Parathyroid adenoma (tissue), 2 donors: ENCODE measurements around the gene IBA57.

Experiments used
- H2AFZ ChIP-seq: fragments of 300-600 bp; sonication (generic); one replicate; pipeline ENCODE4 v1.7.0; 2017; ENCODE audit warnings: antibody characterized with exemption, mild to moderate bottlenecking
- H3K27ac ChIP-seq: fragments of 300-600 bp; sonication (generic); one replicate; pipeline ENCODE4 v1.7.0; 2017
- H3K27me3 ChIP-seq: fragments of 300-600 bp; sonication (generic); one replicate; pipeline ENCODE4 v1.7.0; 2017; ENCODE audit warnings: low read length; ENCODE audit not compliant: control insufficient read depth, insufficient read depth
- H3K36me3 ChIP-seq: fragments of 300-600 bp; sonication (generic); one replicate; pipeline ENCODE4 v1.7.0; 2017; ENCODE audit warnings: low read length; ENCODE audit not compliant: control insufficient read depth, insufficient read depth
- H3K4me1 ChIP-seq: fragments of 300-600 bp; sonication (generic); one replicate; pipeline ENCODE4 v1.7.0; 2017; ENCODE audit warnings: control low read depth
- H3K4me2 ChIP-seq: fragments of 300-600 bp; sonication (generic); one replicate; pipeline ENCODE4 v1.7.0; 2017; ENCODE audit warnings: low read length
- H3K4me3 ChIP-seq: fragments of 300-600 bp; sonication (generic); one replicate; pipeline ENCODE4 v1.7.0; 2017; ENCODE audit warnings: low read depth, low read length
- H3K79me2 ChIP-seq: fragments of 300-600 bp; sonication (generic); one replicate; pipeline ENCODE4 v1.7.0; 2017; ENCODE audit warnings: control low read depth
- H3K9ac ChIP-seq: fragments of 300-600 bp; sonication (generic); one replicate; pipeline ENCODE4 v1.7.0; 2017; ENCODE audit warnings: mild to moderate bottlenecking
- H3K9me3 ChIP-seq: fragments of 300-600 bp; sonication (generic); one replicate; pipeline ENCODE4 v1.7.0; 2017; ENCODE audit warnings: low read length; ENCODE audit not compliant: control insufficient read depth
- TF ChIP-seq, protein P1 (sequence below): fragments of 300-600 bp; sonication (generic); IDR thresholded peaks from one replicate; pipeline ENCODE4 v1.7.0; 2017; ENCODE audit warnings: antibody characterized with exemption, mild to moderate bottlenecking
- donor health status: primary hyperparathyroidism.

Gene IBA57

DNA sequence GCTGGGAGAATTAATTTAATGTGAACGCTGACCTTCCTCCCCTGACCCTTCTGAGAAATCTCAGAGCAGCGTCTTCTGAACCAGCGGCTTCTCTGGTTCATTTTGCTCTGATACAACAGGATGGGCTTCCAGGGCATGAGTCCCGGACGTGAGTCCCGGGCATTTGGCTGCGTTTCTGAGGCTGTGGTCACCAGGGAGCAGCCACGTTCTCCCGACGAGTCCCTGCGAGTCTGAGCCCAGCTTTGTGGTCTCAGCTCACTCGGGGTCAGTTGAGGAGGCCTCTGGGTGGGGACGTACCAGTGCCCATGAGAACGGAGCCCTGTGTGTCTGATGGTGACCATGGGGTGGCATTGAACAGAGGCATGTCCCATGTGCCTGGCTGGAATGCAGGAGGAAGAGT lies 24.6 kb downstream of the IBA57 start:
- H3K9me3 ChIP-seq, result no peaks in the 10 kb centered on the region
- H3K27me3 ChIP-seq, result no peaks in the 10 kb centered on the region
- no peak overlapping the region for H3K4me3 ChIP-seq
- no peak overlapping the region for H3K4me2 ChIP-seq
- H3K4me1 ChIP-seq, result no peaks in the 10 kb centered on the region
- no peak overlapping the region for H3K9ac ChIP-seq
- TF ChIP-seq, protein P1, sequence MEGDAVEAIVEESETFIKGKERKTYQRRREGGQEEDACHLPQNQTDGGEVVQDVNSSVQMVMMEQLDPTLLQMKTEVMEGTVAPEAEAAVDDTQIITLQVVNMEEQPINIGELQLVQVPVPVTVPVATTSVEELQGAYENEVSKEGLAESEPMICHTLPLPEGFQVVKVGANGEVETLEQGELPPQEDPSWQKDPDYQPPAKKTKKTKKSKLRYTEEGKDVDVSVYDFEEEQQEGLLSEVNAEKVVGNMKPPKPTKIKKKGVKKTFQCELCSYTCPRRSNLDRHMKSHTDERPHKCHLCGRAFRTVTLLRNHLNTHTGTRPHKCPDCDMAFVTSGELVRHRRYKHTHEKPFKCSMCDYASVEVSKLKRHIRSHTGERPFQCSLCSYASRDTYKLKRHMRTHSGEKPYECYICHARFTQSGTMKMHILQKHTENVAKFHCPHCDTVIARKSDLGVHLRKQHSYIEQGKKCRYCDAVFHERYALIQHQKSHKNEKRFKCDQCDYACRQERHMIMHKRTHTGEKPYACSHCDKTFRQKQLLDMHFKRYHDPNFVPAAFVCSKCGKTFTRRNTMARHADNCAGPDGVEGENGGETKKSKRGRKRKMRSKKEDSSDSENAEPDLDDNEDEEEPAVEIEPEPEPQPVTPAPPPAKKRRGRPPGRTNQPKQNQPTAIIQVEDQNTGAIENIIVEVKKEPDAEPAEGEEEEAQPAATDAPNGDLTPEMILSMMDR, result no peak
- no peaks in the 10 kb centered on the region for H3K36me3 ChIP-seq
- H3K79me2 ChIP-seq, result no peaks in the 10 kb centered on the region
- no peak overlapping the region for H3K27ac ChIP-seq
- H2AFZ ChIP-seq, result no peak overlapping the region

DNA sequence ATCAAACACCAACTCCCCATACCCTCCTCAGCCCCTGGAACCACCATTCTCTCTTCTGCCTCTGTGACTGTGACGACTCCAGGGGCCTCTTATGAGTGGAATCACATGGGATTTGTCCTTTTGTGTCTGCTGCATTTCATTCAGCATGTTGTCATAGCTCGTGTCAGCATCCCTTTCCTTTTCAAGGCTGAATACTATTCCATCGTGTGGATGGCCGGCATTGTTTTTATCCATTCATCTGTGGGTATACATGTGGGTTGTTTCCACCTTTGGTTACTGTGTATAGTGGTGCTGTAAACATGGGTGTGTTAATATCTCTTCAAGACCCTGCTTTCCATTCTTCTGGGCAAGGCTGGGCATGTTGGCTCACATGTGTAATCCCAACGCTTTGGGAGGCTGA lies 25.2 kb downstream of the IBA57 start:
- H3K27me3 ChIP-seq, result no peaks in the 10 kb centered on the region
- no peaks in the 10 kb centered on the region for H3K79me2 ChIP-seq
- no peaks in the 10 kb centered on the region for H3K36me3 ChIP-seq
- H3K4me1 ChIP-seq, result no peaks in the 10 kb centered on the region
- H3K9ac ChIP-seq, result no peak overlapping the region
- H3K4me2 ChIP-seq, result no peak overlapping the region
- TF ChIP-seq, protein P1, result no peak
- no peaks in the 10 kb centered on the region for H3K9me3 ChIP-seq
- no peak overlapping the region for H3K27ac ChIP-seq
- H3K4me3 ChIP-seq, result no peak overlapping the region
- H2AFZ ChIP-seq, result no peak overlapping the region

DNA sequence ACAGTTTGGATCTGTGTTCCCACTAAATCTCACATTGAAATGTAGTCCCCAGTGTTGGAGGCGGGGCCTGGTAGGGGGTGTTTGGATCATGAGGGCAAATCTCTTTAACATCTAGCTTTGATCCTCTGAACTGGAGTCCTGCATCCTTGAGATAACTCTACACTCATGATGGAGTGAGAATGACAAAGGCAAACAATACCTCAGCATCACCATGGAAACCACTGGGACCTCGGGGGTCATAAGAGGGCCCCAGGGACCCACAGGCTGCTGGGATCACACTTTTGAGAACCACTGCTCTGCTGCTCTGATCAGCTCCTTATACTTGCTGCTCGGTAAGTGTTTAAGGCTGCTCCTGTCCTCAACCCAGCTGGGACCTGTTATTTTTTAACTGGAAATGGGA lies 28.8 kb downstream of the IBA57 start:
- H3K9me3 ChIP-seq, result no peaks in the 10 kb centered on the region
- no peak overlapping the region for H3K27ac ChIP-seq
- no peak overlapping the region for H3K9ac ChIP-seq
- H3K79me2 ChIP-seq, result no peaks in the 10 kb centered on the region
- TF ChIP-seq, protein P1, result no peak
- H3K36me3 ChIP-seq, result no peaks in the 10 kb centered on the region
- no peaks in the 10 kb centered on the region for H3K4me1 ChIP-seq
- no peak overlapping the region for H3K4me3 ChIP-seq
- no peak overlapping the region for H3K4me2 ChIP-seq
- no peaks in the 10 kb centered on the region for H3K27me3 ChIP-seq
- H2AFZ ChIP-seq, result no peak overlapping the region

DNA sequence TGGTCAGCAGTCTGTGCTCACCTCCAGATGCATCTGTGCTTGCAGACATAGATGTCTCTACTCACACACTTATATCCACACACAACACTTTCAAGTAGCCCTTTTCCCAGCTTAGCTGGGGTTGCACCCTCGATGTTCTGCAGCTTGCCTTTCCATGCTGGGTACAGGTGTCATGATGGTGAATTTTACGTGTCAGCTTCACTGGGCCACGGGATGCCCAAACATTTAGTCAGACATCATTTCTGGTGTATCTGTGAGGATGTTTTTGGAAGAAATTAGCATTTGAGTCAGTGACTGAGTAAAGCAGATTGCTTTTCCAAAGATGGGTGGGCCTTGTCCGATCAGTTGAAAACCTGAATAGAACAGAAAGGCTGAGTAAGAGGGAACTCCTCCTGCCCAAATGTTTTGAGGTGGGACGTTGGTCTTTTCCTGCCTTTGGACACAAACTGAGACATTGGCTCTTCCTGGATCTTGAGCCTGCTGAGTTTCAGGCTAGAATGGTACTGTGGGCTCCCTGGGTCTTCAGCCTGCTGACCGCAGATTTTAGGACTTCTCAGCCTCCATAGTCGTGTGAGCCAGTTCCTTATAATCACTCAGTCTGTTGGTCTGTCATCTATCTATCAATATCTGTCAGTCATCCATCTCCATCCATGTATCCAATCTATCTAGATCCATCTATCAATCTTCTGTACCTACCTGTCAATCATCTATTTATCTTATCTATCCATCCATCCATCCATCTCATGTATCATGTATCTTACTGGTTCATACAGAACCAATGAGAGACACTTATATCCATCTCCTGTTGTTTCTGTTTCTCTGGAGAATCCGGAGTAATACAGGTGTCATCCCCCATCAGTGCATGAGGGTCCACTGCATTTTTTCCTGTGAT lies 29.6 kb downstream of the IBA57 start:
- no peaks in the 10 kb centered on the region for H3K4me1 ChIP-seq
- H3K36me3 ChIP-seq, result no peaks in the 10 kb centered on the region
- no peak overlapping the region for H3K4me2 ChIP-seq
- H3K9me3 ChIP-seq, result no peaks in the 10 kb centered on the region
- no peak overlapping the region for H3K9ac ChIP-seq
- H3K27me3 ChIP-seq, result no peaks in the 10 kb centered on the region
- no peaks in the 10 kb centered on the region for H3K79me2 ChIP-seq
- H3K4me3 ChIP-seq, result no peak overlapping the region
- no peak overlapping the region for H2AFZ ChIP-seq
- TF ChIP-seq, protein P1, result no peak
- no peak overlapping the region for H3K27ac ChIP-seq
